GM12865 (cell line): Measurements from ENCODE around the gene SRPK3.
A peak's percentile ranks its signal among the peaks of the same experiment; 100 is the strongest.

Source experiments
- DNase-seq: peaks from one replicate; pipeline ENCODE4 v3.0.0; 2010; ENCODE audit warnings: low read depth
- H3K4me3 ChIP-seq: 2 replicates; pipeline ENCODE4 v1.5.1; 2011; ENCODE audit warnings: mild to moderate bottlenecking, low read depth, low read length, control low read depth
- TF ChIP-seq, protein P1 (sequence below): IDR thresholded peaks from 2 replicates; pipeline ENCODE4 v1.5.1; 2011; ENCODE audit warnings: low read length, control low read depth, low read depth, inconsistent platforms; ENCODE audit not compliant: insufficient read depth; ENCODE audit errors: missing control alignments

Gene SRPK3

DNA sequence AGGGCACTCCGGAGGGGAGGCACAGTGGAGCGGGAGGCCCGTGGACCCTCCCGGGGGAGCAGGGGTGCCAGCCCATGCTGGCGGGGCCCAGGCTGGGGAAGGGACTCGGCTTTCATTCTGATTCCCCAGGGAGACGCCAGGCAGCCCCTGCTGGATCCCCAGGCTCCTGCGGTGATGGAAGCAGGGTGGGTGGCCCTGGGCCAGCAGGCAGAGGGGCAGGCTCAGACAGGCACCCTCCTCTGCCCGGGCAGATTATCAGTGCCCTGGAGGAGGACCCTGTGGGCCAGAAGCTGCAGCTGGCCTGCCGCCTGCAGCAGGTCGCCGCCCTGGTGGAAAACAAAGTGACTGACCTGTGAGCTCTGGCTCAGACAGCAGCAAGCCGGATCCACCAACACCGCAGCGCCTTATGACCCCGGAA lies 2.1 kb upstream of the SRPK3 start:
- no peak for DNase-seq
- H3K4me3 ChIP-seq: no peak overlapping the region
- TF ChIP-seq, protein P1, sequence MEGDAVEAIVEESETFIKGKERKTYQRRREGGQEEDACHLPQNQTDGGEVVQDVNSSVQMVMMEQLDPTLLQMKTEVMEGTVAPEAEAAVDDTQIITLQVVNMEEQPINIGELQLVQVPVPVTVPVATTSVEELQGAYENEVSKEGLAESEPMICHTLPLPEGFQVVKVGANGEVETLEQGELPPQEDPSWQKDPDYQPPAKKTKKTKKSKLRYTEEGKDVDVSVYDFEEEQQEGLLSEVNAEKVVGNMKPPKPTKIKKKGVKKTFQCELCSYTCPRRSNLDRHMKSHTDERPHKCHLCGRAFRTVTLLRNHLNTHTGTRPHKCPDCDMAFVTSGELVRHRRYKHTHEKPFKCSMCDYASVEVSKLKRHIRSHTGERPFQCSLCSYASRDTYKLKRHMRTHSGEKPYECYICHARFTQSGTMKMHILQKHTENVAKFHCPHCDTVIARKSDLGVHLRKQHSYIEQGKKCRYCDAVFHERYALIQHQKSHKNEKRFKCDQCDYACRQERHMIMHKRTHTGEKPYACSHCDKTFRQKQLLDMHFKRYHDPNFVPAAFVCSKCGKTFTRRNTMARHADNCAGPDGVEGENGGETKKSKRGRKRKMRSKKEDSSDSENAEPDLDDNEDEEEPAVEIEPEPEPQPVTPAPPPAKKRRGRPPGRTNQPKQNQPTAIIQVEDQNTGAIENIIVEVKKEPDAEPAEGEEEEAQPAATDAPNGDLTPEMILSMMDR: peak; percentile 1

DNA sequence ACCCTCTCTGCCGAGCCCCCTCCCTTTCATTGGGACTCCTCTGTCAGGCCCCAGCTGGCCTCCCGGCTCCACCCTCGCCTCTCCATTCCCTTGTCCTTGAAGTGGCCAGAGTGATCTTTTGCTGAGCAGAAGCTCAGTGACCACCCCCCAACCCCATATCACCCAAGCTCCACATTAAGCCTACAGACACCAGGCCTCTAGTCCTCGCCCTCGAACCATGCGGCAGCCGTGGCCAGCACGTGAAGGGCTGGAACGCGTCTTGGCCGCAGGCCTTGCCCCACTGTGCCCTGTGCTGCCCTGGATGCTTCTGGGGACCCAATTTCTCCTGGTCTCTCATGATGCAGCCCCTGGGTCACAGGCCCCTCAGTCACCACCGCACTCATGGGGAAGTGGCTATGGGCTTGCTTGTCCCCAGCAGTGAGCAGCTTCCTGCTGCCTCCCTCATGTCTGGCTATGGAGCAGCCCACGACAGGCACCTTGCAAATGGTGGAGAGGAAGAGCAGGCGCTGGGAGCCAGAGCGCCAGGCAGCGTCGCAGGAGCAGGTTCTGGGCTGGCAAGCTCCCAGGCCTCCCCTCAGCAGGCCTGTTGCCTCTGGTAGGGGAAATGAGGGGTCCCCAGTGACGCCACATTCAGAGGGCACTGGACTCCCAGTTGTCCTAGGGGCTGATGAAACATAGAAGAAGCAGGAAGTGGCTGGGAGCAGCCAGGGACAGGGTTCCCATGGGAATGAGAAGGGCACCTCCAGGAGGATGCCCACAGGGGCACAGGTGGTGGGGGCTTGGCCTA lies 757 bp upstream of the SRPK3 start:
- DNase-seq: no peak

DNA sequence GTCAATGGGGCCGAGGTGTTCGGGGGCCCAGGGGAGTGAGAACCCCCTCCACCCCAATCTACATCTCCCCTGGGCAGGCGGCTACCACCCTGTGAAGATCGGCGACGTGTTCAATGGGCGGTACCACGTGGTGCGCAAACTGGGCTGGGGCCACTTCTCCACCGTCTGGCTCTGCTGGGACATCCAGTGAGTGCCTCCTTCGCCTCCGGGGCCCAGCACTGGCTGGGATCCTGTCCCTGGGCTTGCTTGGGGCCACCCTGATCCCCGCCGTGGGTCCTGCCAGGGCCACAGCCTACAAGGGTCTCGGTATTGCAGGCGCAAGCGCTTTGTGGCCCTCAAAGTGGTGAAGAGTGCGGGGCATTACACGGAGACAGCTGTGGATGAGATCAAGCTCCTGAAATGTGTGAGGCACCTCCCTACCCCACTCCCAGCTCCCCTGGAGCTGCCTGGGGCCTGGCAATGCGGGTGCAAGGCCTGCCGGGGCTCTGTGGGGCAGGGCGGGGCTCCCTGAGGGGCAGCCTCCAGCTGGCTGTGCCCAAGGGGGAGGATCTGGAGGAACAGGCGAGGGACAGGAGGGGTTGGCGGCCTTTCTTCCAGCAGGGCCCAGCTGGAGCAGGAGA lies 697 bp downstream of the SRPK3 start:
- TF ChIP-seq, protein P1: no peak
- DNase-seq: no peak
- H3K4me3 ChIP-seq: no peak overlapping the region

More for the DNA sequence above, 757 bp upstream of the SRPK3 start:
- no peak overlapping the region for H3K4me3 ChIP-seq
- TF ChIP-seq, protein P1: no peak

DNA sequence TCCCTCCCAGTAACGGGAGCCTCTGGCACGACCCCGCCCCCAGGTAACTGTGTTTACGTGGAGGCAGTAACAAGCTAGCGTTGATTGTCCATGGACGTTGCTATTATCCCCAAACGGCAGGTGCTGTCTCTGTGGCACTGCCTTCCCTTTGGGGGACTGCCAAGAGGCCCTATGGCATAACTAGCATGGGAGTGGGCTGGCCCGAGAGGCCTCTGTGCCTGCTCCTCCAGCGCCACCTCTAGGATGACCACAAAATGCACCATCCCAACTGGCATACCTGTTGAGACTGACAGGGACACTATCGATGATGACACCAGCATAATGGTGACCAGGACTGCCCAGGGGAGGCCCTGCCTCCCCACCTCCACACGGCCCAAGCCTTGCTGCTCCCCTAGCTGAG lies 1.5 kb downstream of the SRPK3 start:
- TF ChIP-seq, protein P1: no peak
- no peak overlapping the region for H3K4me3 ChIP-seq
- no peak for DNase-seq

DNA sequence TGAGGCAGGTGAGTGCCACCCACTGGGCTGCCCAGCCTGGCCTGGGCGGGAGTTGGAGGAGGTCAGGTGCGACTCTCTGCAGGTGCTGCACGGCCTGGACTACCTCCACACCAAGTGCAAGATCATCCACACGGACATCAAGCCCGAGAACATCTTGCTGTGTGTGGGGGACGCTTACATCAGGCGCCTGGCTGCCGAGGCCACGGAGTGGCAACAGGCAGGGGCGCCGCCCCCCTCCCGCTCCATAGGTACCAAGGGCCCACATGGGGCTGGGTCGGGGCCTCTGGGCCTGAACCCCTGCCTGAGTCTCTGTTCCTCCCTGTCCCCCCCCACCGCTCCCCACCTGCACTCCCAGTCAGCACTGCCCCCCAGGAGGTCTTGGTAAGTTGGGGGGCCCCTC lies 2.0 kb downstream of the SRPK3 start:
- TF ChIP-seq, protein P1: no peak
- DNase-seq: no peak
- H3K4me3 ChIP-seq: no peak overlapping the region

DNA sequence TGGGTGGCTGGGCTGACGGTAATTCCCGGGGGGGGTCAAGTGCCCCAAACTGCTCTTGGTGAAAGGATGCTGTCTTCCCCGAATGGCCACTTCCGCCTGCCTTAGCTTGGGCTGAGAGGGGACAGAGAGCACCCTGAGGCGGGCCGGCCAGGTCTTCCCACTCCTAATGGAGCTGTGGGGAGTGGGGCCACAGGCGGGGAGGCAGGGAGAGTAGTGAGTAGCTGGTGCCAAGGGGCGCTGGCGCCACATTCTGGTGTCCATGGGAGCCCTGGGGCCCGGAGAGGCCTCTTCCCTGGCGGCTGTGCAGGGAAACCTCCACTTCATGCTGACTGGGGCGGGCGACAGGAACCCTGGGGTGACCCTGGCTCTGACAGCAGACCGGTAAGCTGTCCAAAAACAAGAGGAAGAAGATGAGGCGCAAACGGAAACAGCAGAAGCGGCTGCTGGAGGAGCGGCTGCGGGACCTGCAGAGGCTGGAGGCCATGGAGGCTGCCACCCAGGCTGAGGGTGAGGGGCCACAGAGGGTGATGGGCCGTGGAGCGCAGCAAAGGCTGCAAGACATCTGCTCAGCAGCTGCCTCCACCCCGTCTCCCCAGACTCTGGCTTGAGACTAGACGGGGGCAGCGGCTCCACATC lies 2.7 kb downstream of the SRPK3 start:
- no peak for DNase-seq
- TF ChIP-seq, protein P1: no peak
- no peak overlapping the region for H3K4me3 ChIP-seq
